Measurements from ENCODE around the gene AK5.
"Not testable (repeated sequence)": the region's sequence is repeated elsewhere in the genome, so short reads cannot be mapped to it uniquely, and the experiment has no call there.

Gene AK5

DNA sequence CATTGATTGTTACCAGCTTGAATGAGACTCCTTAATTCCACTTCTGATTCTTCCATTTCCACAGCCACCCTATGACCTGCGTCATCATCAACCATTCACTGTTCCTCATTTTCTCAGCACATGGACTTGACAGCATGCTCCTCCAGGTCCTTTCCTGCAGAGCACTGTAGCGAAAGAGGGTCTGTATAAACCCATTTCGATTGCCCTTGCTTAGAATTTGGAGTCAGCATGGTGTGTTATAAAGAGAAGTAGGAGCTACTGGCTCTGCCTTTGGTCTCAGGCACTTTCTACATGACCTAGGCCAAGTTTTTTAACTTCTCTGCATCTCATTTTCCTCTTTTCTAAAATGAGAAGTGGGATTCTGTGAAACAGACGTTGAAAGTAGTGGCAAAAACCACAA is 133.8 kb downstream of the AK5 start:
- DNase-seq (ENCODE audit: low spot score in 2 of 2) (no peak), ATAC-seq (no peak)
- no peaks in the 10 kb centered on the region for H3K36me3 Mint-ChIP-seq
- peaks cover 13% of the 10 kb centered on the region for H3K4me1 Mint-ChIP-seq
- no peaks in the 10 kb centered on the region for H3K9me3 Mint-ChIP-seq
- H3K27ac Mint-ChIP-seq, result no peak overlapping the region
- H3K4me3 Mint-ChIP-seq, result no peak overlapping the region

DNA sequence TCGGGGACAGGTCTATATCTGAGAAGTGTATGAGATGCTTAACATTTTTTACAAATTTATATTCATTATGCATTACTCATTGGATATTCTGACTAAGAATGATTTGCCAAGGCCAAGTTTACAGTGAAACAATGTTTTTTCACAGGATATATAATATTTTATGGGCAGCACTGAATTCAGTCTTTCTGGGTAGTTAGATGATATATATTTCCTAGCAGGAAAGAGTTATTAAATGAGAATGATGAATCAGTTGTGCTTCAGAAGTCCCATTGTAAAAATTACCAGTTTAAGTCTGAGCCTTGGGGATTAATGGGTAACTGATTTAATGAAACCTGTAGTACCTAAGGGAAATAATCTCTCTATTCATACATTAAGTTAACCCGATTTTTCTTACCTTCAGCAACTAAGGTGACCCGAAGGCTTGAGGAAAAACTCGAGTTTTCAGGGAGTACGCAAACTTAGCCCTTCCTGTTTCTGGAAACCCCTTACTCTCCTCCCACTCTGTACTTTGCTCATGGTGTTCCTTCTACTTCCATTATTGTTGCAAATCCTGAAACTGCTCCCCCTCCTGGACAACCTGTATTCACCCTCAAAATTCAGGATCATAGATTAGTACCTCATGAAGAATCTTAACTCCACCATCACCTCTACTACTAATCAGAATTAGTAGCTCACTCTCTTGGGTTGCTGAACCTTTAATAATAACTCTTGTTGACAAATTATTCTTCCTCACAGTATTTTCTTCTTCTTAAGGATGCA is 135.1 kb downstream of the AK5 start:
- no peaks in the 10 kb centered on the region for H3K36me3 Mint-ChIP-seq
- H3K4me1 Mint-ChIP-seq, result peaks cover 18% of the 10 kb centered on the region
- H3K9me3 Mint-ChIP-seq, result no peaks in the 10 kb centered on the region
- no peak overlapping the region for H3K4me3 Mint-ChIP-seq
- ATAC-seq, result no peak
- no peak for DNase-seq (ENCODE audit: low spot score in 2 of 2)
- no peak overlapping the region for H3K27ac Mint-ChIP-seq

DNA sequence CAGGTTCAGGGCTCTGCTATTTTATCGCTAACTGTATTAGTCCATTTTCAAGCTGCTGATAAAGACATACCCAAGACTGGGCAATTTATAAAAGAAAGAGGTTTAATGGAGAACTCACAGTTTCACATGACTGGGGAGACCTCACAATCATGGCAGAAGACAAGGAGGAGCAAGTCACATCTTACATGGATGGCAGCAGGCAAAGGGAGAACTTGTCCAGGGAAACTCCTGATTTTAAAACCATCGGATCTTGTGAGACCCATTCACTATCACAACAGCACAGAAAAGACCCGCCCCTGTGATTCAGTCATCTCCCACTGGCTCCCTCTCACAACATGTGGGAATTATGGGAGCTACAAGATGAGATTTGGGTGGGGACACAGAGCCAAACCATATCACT is 136.2 kb downstream of the AK5 start:
- H3K4me1 Mint-ChIP-seq, result peaks cover 23% of the 10 kb centered on the region
- not testable (repeated sequence) for H3K36me3 Mint-ChIP-seq; ATAC-seq; H3K4me3 Mint-ChIP-seq; H3K27ac Mint-ChIP-seq; H3K9me3 Mint-ChIP-seq; DNase-seq (ENCODE audit: low spot score in 2 of 2)

GRCh38 chr1:77421504-77422233 is 139.8 kb downstream of the AK5 start:
- ATAC-seq (peak; percentile 46), DNase-seq (ENCODE audit: low spot score in 2 of 2) (no peak)
- Mint-ChIP-seq H3K9me3 (no peaks in the 10 kb centered on the region), H3K27ac (no peak overlapping the region), H3K4me1 (peaks cover 13% of the 10 kb centered on the region), H3K36me3 (no peaks in the 10 kb centered on the region), H3K4me3 (no peak overlapping the region)

- no peak for ATAC-seq
- no peak for DNase-seq (ENCODE audit: low spot score in 2 of 2)
- Mint-ChIP-seq H3K36me3 (no peaks in the 10 kb centered on the region), H3K4me1 (peaks cover 13% of the 10 kb centered on the region), H3K4me3 (no peak overlapping the region), H3K9me3 (no peaks in the 10 kb centered on the region), H3K27ac (no peak overlapping the region)
These were observed 142.4 kb downstream of the AK5 start for GRCh38 chr1:77424236-77424635.

DNA sequence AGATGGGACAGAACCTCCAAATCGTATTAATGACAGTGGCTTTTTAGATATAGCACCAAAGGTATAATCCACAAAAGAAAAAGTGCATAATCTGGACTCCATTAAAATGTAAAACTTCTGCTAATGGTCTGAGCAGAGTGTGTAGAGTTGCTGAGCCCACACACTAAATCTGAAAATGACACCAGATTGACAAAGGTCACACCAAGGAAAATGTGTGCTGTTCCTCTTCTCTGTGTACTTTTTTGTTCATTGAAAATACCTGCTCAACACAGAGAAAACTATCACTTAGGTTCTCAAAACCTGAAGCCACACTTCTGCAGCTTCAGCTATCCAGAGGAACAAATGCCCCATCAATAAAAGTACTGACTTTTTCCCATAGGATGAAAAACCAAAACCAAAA is 146.2 kb downstream of the AK5 start:
- ATAC-seq, result no peak
- Mint-ChIP-seq H3K9me3 (no peaks in the 10 kb centered on the region), H3K4me1 (no peaks in the 10 kb centered on the region), H3K4me3 (no peak overlapping the region), H3K27ac (no peak overlapping the region), H3K36me3 (no peaks in the 10 kb centered on the region)
- DNase-seq (ENCODE audit: low spot score in 2 of 2), result no peak

GRCh38 chr1:77430966-77431690 is 149.3 kb downstream of the AK5 start:
- Mint-ChIP-seq H3K36me3 (no peaks in the 10 kb centered on the region), H3K9me3 (no peaks in the 10 kb centered on the region), H3K4me3 (no peak overlapping the region), H3K4me1 (no peaks in the 10 kb centered on the region), H3K27ac (no peak overlapping the region)
- ATAC-seq, result no peak
- no peak for DNase-seq (ENCODE audit: low spot score in 2 of 2)

DNA sequence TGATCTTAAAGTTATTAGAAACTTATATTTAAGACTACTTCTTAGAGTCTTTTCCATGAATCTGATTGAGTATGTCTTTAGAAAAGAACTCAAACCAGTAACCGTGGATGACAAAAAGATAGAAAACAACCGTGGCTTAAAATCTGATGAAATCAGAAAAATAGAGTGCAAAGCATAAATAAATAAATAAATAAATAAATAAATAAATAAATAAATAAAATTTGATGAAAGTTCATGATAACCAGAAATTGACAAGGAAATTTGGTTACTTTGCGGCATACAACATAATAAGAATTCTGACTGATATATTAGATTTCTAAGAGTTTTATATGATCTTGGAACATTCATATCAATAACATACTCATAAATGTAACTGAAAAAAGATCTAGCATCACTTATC is 152.1 kb downstream of the AK5 start:
- ATAC-seq (no peak), DNase-seq (ENCODE audit: low spot score in 2 of 2) (no peak)
- no peaks in the 10 kb centered on the region for H3K9me3 Mint-ChIP-seq
- H3K27ac Mint-ChIP-seq, result no peak overlapping the region
- H3K4me3 Mint-ChIP-seq, result no peak overlapping the region
- H3K4me1 Mint-ChIP-seq, result no peaks in the 10 kb centered on the region
- H3K36me3 Mint-ChIP-seq, result no peaks in the 10 kb centered on the region

DNA sequence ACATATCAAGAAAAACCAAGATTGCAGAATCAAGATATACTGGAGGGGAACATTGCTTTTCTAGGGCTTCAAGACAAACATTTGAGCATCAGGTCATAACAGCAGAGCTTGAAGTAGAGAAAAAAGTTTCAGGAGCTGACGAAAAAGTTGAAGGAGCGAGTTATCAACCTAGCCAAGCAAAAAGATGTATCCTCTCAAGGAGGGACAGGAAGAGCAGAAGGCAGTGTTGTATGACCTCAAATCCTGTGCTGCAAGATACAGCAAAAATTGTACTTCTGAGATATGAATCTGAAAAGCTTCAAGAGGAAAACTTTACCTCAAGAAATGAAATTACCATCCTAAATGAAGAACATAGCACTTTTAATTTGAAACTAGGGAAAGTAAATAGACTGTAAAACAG is 153.1 kb downstream of the AK5 start:
- H3K36me3 Mint-ChIP-seq, result no peaks in the 10 kb centered on the region

DNA sequence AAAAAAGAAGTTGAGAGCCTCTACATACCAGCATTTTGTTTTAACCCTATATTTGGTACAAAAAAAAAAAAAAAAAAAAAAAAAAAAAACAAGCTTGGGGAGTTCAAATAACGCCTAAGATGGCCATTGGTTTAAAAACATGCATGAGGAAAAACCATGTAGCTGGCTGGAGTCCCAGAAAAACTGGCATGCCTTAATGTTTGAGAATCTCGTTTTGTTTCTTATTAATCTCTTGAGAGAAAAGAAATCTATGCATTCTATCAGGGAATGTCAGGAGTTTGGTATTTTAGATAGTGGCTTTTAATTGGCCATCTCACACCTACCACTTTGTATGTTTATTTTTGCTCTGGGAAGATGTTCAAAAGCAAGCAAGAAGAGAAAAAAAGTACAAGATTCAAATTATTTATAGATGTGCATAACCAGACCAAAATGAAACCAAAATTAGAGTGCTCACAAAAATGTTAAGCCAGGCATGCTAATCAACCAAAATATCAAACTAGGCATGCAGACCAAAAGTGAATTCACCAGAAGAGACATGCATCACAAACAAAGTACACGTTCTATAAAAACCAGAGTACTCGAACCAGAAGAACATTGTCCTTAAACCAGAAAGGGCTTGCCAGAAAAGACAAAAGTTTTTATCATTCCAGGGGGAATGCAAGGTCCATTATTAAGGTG is 156.6 kb downstream of the AK5 start:
- H3K27ac Mint-ChIP-seq, result no peak overlapping the region
- peak overlapping the region; percentile 8 for H3K4me3 Mint-ChIP-seq
- H3K9me3 Mint-ChIP-seq, result peaks cover 12% of the 10 kb centered on the region
- no peaks in the 10 kb centered on the region for H3K4me1 Mint-ChIP-seq
- DNase-seq (ENCODE audit: low spot score in 2 of 2) (no peak), ATAC-seq (no peak)
- no peaks in the 10 kb centered on the region for H3K36me3 Mint-ChIP-seq

More for the DNA sequence above, 153.1 kb downstream of the AK5 start:
- no peak for ATAC-seq
- Mint-ChIP-seq H3K27ac (no peak overlapping the region), H3K4me1 (no peaks in the 10 kb centered on the region), H3K9me3 (peaks cover 3% of the 10 kb centered on the region), H3K4me3 (no peak overlapping the region)
- DNase-seq (ENCODE audit: low spot score in 2 of 2), result no peak

DNA sequence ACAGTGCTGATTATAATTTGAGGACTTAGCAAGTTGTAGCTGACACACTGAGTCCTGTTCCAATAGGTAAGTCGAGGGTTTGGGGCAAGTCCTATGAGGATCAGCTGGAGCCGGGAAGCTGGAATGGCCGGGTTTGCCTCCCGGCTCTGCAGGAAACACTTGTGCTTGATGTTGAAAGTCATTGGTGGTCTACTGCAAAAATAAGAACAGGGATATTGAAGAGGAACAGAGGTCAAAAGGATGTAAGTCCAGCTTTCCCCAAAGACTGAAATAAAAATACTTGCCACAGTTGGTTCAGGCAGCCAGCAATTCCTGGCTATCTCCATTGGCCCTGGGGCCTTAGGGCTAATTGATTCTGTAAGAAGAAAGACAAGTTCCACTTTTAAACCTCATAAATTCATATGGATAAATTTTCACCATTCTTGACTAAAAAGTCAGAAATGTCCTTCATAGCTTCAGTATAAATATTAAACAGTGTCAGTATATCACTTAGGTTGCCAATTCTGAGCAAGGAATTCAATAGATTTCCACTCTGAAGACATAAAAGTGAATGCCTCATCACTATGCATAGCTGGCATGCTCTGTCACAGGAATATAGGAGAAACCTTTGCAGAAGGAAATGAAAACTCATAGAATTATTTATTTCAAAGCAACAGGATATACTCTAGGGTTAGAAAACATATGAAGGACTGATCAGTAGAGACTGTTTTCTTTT is 165.2 kb downstream of the AK5 start:
- no peak for DNase-seq (ENCODE audit: low spot score in 2 of 2)
- H3K4me1 Mint-ChIP-seq, result no peaks in the 10 kb centered on the region
- H3K27ac Mint-ChIP-seq, result no peak overlapping the region
- no peaks in the 10 kb centered on the region for H3K9me3 Mint-ChIP-seq
- H3K36me3 Mint-ChIP-seq, result no peaks in the 10 kb centered on the region
- no peak overlapping the region for H3K4me3 Mint-ChIP-seq
- ATAC-seq, result no peak

GRCh38 chr1:77447669-77448068 is 165.8 kb downstream of the AK5 start:
- DNase-seq (ENCODE audit: low spot score in 2 of 2) (no peak), ATAC-seq (no peak)
- Mint-ChIP-seq H3K36me3 (no peaks in the 10 kb centered on the region), H3K4me3 (no peak overlapping the region), H3K4me1 (no peaks in the 10 kb centered on the region), H3K9me3 (no peaks in the 10 kb centered on the region), H3K27ac (no peak overlapping the region)

GRCh38 chr1:77459881-77460280 is 178.1 kb downstream of the AK5 start:
- DNase-seq (ENCODE audit: low spot score in 2 of 2) (no peak), ATAC-seq (no peak)
- Mint-ChIP-seq H3K9me3 (no peaks in the 10 kb centered on the region), H3K36me3 (no peaks in the 10 kb centered on the region), H3K4me3 (no peak overlapping the region), H3K4me1 (no peaks in the 10 kb centered on the region), H3K27ac (no peak overlapping the region)

DNA sequence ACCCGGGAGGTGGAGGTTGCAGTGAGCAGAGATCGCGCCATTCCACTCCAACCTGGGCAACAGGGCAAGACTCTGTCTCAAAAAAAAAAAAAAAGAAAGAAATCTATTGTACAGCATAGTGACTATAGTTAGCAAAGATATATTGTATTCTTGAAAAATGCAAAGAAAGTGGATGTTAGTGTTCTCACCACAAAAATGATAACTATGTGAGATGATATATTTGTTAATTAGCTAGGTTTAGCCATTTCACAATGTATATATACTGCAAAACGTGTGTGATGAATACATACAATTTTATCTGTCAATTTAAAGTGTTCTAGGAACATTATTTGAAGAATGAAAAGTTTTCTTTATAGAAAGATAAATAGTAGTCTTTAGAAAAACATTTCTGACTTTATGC is 179.9 kb downstream of the AK5 start:
- no peak for ATAC-seq
- H3K4me1 Mint-ChIP-seq, result no peaks in the 10 kb centered on the region
- H3K9me3 Mint-ChIP-seq, result no peaks in the 10 kb centered on the region

DNA sequence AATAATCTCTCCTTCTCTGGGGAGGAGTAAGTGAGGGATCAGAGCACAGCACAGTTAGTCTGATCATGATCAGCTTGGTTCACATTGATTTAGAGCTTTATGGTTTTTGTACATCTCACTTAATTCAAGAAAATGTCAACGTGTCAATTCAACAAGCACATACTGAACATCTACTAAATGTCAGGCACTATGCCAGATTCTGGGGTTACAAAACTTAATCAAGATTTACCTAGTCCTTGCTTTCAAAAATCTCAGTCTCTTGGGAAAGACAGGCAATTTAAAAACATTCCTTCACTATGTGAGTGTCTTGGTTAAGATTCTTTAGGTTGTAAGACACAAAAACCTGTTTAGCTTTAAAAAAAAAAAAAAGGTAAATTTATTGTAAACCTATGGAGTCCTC is 181.4 kb downstream of the AK5 start:
- Mint-ChIP-seq H3K9me3 (no peaks in the 10 kb centered on the region), H3K27ac (no peak overlapping the region), H3K4me3 (no peak overlapping the region), H3K36me3 (no peaks in the 10 kb centered on the region), H3K4me1 (no peaks in the 10 kb centered on the region)
- DNase-seq (ENCODE audit: low spot score in 2 of 2), result no peak
- no peak for ATAC-seq

More for the DNA sequence above, 179.9 kb downstream of the AK5 start:
- no peak overlapping the region for H3K4me3 Mint-ChIP-seq
- H3K36me3 Mint-ChIP-seq, result no peaks in the 10 kb centered on the region
- no peak overlapping the region for H3K27ac Mint-ChIP-seq
- DNase-seq (ENCODE audit: low spot score in 2 of 2), result no peak
